ENCODE data around the gene GRAP.

The GRAP gene

GRCh38 chr17:18984273-18985114, 62.3 kb downstream of the GRAP start:
- H3K4me1 ChIP-seq (ENCODE audit: control insufficient read depth, insufficient read depth, low read length), result no peaks in the 10 kb centered on the region
- no peaks in the 10 kb centered on the region for H3K27me3 ChIP-seq (ENCODE audit: control insufficient read depth, insufficient read depth, low read length)
- peaks cover 43% of the 10 kb centered on the region for H3K36me3 ChIP-seq (ENCODE audit: control insufficient read depth, insufficient read depth, low read length)
- no peak overlapping the region for H3K9ac ChIP-seq (ENCODE audit: low read depth, low read length)
- H3K9me3 ChIP-seq (ENCODE audit: control insufficient read depth, insufficient read depth, low read length), result no peaks in the 10 kb centered on the region
- H3K4me3 ChIP-seq (ENCODE audit: low read depth, low read length), result no peak overlapping the region

- Histone ChIP-seq H3K9me3 (ENCODE audit: control insufficient read depth, insufficient read depth, low read length) (no peaks in the 10 kb centered on the region), H3K36me3 (ENCODE audit: control insufficient read depth, insufficient read depth, low read length) (peaks cover 52% of the 10 kb centered on the region), H3K9ac (ENCODE audit: low read depth, low read length) (no peak overlapping the region), H3K4me3 (ENCODE audit: low read depth, low read length) (no peak overlapping the region), H3K4me1 (ENCODE audit: control insufficient read depth, insufficient read depth, low read length) (no peaks in the 10 kb centered on the region), H3K27me3 (ENCODE audit: control insufficient read depth, insufficient read depth, low read length) (no peaks in the 10 kb centered on the region)
Observed at GRCh38 chr17:18981642-18982424, 64.9 kb downstream of the GRAP start.

DNA sequence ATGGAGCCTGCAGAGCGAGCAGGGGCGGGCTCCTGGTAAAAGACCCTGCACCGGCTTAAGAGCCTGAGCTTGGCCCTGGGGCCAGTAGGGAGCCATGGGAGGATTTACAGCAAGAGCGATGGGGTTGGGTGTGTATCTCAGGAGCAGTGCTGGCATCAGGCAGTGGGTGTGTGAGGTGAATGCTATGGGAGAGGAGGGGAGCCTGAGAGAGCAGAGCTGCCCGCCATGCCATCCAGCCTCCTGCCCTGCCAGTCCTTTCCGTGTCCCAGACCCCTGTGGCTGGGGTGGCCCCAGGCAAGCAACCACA, 65.5 kb downstream of the GRAP start:
- H3K36me3 ChIP-seq (ENCODE audit: control insufficient read depth, insufficient read depth, low read length), result peaks cover 58% of the 10 kb centered on the region
- no peak overlapping the region for H3K9ac ChIP-seq (ENCODE audit: low read depth, low read length)
- no peaks in the 10 kb centered on the region for H3K27me3 ChIP-seq (ENCODE audit: control insufficient read depth, insufficient read depth, low read length)
- no peaks in the 10 kb centered on the region for H3K9me3 ChIP-seq (ENCODE audit: control insufficient read depth, insufficient read depth, low read length)
- H3K4me3 ChIP-seq (ENCODE audit: low read depth, low read length), result no peak overlapping the region
- no peaks in the 10 kb centered on the region for H3K4me1 ChIP-seq (ENCODE audit: control insufficient read depth, insufficient read depth, low read length)

DNA sequence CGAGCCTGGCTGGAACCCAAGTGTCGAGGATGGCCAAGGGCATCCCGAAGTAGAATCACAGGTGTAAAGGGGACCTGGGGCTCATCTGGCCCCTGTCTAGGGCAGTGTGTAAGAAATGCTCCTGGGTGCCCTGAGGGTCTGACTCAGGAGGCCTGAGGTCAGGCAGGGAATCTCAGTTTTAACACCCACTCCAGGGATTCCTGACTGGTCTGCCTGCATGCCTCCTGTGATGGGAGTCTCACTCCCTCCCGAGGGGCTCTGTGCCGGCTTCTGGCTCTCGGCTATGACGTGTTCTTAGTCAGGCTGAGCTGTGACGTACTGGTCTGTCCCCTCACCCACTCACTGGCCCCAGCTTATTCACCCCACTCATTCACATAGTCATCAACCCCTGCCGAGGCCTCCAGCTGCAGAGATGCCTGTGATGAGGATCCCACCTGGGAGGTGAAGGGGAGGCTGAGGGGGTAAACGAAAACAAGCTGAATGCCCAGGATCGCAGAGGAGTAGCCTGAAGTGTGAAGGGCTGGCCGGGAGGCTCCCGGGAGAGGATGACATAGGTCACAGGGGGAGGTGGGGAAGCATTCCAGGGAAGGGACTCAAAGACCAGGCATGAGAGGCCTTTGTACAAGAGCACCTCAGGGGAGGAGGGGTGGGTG, 65.9 kb downstream of the GRAP start:
- Histone ChIP-seq H3K9ac (ENCODE audit: low read depth, low read length) (no peak overlapping the region), H3K9me3 (ENCODE audit: control insufficient read depth, insufficient read depth, low read length) (no peaks in the 10 kb centered on the region), H3K27me3 (ENCODE audit: control insufficient read depth, insufficient read depth, low read length) (no peaks in the 10 kb centered on the region), H3K4me3 (ENCODE audit: low read depth, low read length) (no peak overlapping the region), H3K36me3 (ENCODE audit: control insufficient read depth, insufficient read depth, low read length) (peaks cover 57% of the 10 kb centered on the region), H3K4me1 (ENCODE audit: control insufficient read depth, insufficient read depth, low read length) (no peaks in the 10 kb centered on the region)

GRCh38 chr17:18978655-18979054, 68.1 kb downstream of the GRAP start:
- H3K4me1 ChIP-seq (ENCODE audit: control insufficient read depth, insufficient read depth, low read length), result no peaks in the 10 kb centered on the region
- no peaks in the 10 kb centered on the region for H3K27me3 ChIP-seq (ENCODE audit: control insufficient read depth, insufficient read depth, low read length)
- H3K9me3 ChIP-seq (ENCODE audit: control insufficient read depth, insufficient read depth, low read length), result no peaks in the 10 kb centered on the region
- peaks cover 56% of the 10 kb centered on the region for H3K36me3 ChIP-seq (ENCODE audit: control insufficient read depth, insufficient read depth, low read length)
- no peak overlapping the region for H3K4me3 ChIP-seq (ENCODE audit: low read depth, low read length)
- H3K9ac ChIP-seq (ENCODE audit: low read depth, low read length), result no peak overlapping the region

DNA sequence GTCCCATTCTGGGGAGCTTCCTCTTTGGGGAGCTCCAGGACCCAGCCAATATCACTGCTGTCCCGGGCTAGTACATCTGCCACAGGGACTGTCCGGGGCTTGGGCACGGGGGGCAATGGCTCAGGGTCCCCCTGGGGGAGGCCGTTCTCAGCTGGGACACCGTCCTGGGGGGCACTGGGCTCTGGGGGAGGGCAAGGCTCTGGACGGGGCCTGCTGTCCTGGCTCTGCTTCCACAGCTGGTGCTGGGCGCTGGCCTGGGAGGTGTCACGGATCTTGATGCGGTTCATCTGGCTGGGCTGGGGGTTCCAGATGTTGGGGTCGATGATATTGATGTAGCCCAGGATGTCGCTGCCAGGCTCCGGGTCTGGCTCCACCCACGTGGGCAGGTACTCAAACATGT, 68.7 kb downstream of the GRAP start:
- no peaks in the 10 kb centered on the region for H3K27me3 ChIP-seq (ENCODE audit: control insufficient read depth, insufficient read depth, low read length)
- H3K9ac ChIP-seq (ENCODE audit: low read depth, low read length), result no peak overlapping the region
- H3K9me3 ChIP-seq (ENCODE audit: control insufficient read depth, insufficient read depth, low read length), result no peaks in the 10 kb centered on the region
- no peaks in the 10 kb centered on the region for H3K4me1 ChIP-seq (ENCODE audit: control insufficient read depth, insufficient read depth, low read length)
- peaks cover 57% of the 10 kb centered on the region for H3K36me3 ChIP-seq (ENCODE audit: control insufficient read depth, insufficient read depth, low read length)
- H3K4me3 ChIP-seq (ENCODE audit: low read depth, low read length), result no peak overlapping the region

DNA sequence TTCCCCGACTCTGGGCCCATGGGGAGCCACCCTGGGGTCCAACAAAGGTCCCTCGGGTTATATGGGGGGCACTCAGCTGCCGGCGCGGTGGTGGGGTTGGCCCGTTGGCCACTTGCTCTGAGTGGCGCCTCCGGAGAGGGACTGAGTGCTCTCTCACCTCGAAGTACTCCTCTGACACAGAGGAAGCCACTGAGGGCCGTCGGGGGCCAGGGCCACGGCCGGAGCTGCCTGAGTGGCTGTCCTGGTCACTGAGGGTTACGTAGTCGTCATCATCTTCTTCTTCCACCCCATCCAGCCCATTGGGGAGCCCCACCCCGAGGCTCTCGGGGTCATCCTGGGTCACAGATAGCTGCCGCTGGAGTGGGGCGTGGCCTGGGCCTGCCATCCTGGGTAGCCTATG, 69.1 kb downstream of the GRAP start:
- Histone ChIP-seq H3K4me3 (ENCODE audit: low read depth, low read length) (no peak overlapping the region), H3K4me1 (ENCODE audit: control insufficient read depth, insufficient read depth, low read length) (no peaks in the 10 kb centered on the region), H3K27me3 (ENCODE audit: control insufficient read depth, insufficient read depth, low read length) (no peaks in the 10 kb centered on the region), H3K9me3 (ENCODE audit: control insufficient read depth, insufficient read depth, low read length) (no peaks in the 10 kb centered on the region), H3K36me3 (ENCODE audit: control insufficient read depth, insufficient read depth, low read length) (peaks cover 57% of the 10 kb centered on the region), H3K9ac (ENCODE audit: low read depth, low read length) (no peak overlapping the region)

DNA sequence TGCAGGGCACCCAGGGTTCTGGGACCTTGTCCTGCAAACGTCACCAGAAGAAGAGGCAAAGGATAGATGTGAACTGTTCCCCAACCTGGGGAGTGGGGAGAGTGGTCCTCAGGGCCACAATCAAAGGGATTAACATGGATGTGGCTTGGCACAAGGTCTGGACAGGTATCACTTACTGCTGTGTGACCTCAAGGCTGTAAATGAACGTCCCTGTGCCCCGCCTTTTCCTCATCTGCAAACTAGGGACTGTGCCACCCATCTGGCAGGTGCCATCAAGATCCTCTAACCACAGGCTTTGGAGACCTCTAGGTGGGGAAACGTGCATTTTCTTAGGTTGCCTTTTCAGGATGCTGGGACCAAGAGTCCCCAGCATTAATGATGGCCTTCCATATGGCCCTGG, 69.7 kb downstream of the GRAP start:
- Histone ChIP-seq H3K36me3 (ENCODE audit: control insufficient read depth, insufficient read depth, low read length) (peaks cover 60% of the 10 kb centered on the region), H3K9ac (ENCODE audit: low read depth, low read length) (no peak overlapping the region), H3K4me1 (ENCODE audit: control insufficient read depth, insufficient read depth, low read length) (no peaks in the 10 kb centered on the region), H3K27me3 (ENCODE audit: control insufficient read depth, insufficient read depth, low read length) (no peaks in the 10 kb centered on the region), H3K4me3 (ENCODE audit: low read depth, low read length) (no peak overlapping the region), H3K9me3 (ENCODE audit: control insufficient read depth, insufficient read depth, low read length) (no peaks in the 10 kb centered on the region)

DNA sequence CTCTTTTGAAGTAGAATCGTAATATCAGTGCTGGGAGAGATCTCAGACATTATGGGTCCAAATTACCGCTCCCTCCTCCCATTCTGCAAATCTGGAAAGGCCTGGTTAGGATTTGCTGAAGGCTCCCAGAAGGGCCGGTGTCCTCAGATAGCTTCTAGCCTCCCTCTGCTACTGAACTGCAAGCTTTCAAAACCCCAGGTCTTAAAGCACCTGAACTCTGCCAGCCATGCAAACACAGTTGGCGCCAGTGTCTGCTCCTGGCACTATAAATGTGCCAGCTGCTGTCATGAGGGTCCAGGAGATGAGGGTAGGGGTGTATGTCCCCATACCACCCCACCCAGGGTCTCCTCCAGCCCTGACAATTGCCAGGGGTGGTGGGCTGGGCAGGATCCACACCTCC, 70.6 kb downstream of the GRAP start:
- H3K36me3 ChIP-seq (ENCODE audit: control insufficient read depth, insufficient read depth, low read length), result peaks cover 65% of the 10 kb centered on the region
- H3K9me3 ChIP-seq (ENCODE audit: control insufficient read depth, insufficient read depth, low read length), result no peaks in the 10 kb centered on the region
- no peaks in the 10 kb centered on the region for H3K4me1 ChIP-seq (ENCODE audit: control insufficient read depth, insufficient read depth, low read length)
- no peaks in the 10 kb centered on the region for H3K27me3 ChIP-seq (ENCODE audit: control insufficient read depth, insufficient read depth, low read length)
- H3K4me3 ChIP-seq (ENCODE audit: low read depth, low read length), result no peak overlapping the region
- H3K9ac ChIP-seq (ENCODE audit: low read depth, low read length), result no peak overlapping the region

- H3K27me3 ChIP-seq (ENCODE audit: control insufficient read depth, insufficient read depth, low read length), result no peaks in the 10 kb centered on the region
- H3K36me3 ChIP-seq (ENCODE audit: control insufficient read depth, insufficient read depth, low read length), result peaks cover 69% of the 10 kb centered on the region
- H3K4me1 ChIP-seq (ENCODE audit: control insufficient read depth, insufficient read depth, low read length), result no peaks in the 10 kb centered on the region
- no peak overlapping the region for H3K4me3 ChIP-seq (ENCODE audit: low read depth, low read length)
- no peaks in the 10 kb centered on the region for H3K9me3 ChIP-seq (ENCODE audit: control insufficient read depth, insufficient read depth, low read length)
- H3K9ac ChIP-seq (ENCODE audit: low read depth, low read length), result no peak overlapping the region
Observed at GRCh38 chr17:18975597-18975996, 71.2 kb downstream of the GRAP start.

DNA sequence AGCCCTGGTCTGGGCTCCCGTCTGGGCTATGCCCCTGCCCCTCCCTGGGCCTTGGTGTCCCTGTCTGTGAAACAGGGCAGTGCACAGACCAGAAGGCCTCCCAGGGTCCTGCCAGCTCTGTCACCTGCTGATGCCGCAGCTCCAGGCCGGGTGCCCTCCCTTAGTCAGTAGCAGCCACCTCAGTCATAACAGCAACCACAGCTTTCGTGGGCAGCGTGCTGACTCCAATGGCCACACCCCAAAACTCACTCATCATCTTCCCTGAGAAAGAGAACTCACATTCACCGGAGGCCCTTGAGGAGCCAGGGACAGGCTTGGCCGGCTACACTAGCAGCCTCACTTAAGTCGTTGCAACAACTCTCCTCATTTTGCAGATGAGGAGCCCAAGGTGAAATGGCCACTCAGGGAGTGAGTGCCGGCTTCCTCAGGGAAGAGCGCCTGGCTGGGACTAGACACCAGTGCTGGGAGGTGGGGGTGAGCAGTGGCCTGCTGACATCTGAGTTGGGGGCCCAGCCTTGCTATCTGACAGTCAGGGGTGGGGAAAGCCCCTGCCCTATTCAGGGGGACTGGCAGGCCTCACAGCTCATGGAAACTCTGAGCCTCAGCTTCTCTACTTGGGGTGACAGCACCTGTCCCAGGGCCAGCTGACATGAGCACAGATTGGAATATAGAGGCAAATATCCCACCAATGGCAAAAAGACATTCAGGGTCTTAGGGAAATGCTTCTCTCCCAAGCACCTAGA, 72.2 kb downstream of the GRAP start:
- no peaks in the 10 kb centered on the region for H3K9me3 ChIP-seq (ENCODE audit: control insufficient read depth, insufficient read depth, low read length)
- H3K27me3 ChIP-seq (ENCODE audit: control insufficient read depth, insufficient read depth, low read length), result no peaks in the 10 kb centered on the region
- H3K9ac ChIP-seq (ENCODE audit: low read depth, low read length), result no peak overlapping the region
- no peak overlapping the region for H3K4me3 ChIP-seq (ENCODE audit: low read depth, low read length)
- H3K36me3 ChIP-seq (ENCODE audit: control insufficient read depth, insufficient read depth, low read length), result peaks cover 68% of the 10 kb centered on the region
- H3K4me1 ChIP-seq (ENCODE audit: control insufficient read depth, insufficient read depth, low read length), result no peaks in the 10 kb centered on the region

Data from iPS-15b (cell line).